GM21526 (cell line): Measurements from ENCODE around the gene TEF.

Experiments
- ATAC-seq: cut with Tn5 transposase; IDR thresholded peaks from one replicate; pipeline ENCODE4 v1.9.1; 2021; ENCODE audit warnings: moderate library complexity; ENCODE audit not compliant: unreplicated experiment, low FRiP score

Gene TEF, protein sequence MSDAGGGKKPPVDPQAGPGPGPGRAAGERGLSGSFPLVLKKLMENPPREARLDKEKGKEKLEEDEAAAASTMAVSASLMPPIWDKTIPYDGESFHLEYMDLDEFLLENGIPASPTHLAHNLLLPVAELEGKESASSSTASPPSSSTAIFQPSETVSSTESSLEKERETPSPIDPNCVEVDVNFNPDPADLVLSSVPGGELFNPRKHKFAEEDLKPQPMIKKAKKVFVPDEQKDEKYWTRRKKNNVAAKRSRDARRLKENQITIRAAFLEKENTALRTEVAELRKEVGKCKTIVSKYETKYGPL

GRCh38 chr22:41381329-41382097 is at the start of gene TEF:
TEF (plus strand) TSS chr22:41381942; CDS start chr22:41382045, 103 bp downstream.
- peak; percentile 82 for ATAC-seq

- ATAC-seq = no peak
Measured at GRCh38 chr22:41332217-41332939, 49.4 kb upstream of the TEF start.

DNA sequence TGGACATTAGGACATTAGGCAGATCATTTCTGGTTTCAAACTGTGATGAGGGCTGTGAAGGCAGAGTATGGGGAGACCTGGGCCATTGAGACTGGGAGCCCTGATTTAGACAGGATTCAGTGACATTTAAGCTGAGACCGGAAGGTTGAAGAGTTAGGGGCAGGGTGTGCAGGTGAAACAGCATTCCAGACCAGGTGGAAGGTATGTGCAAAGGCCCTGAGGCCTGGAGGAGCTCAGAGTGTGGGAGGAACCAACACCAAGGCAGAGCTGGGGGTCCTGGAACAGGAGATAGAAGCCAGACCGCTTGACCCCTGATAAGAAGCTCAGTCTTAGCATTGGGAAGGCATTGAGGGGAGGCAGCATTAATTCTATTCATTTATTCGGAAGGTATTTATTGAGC is 47.9 kb upstream of the TEF start:
- ATAC-seq = no peak

DNA sequence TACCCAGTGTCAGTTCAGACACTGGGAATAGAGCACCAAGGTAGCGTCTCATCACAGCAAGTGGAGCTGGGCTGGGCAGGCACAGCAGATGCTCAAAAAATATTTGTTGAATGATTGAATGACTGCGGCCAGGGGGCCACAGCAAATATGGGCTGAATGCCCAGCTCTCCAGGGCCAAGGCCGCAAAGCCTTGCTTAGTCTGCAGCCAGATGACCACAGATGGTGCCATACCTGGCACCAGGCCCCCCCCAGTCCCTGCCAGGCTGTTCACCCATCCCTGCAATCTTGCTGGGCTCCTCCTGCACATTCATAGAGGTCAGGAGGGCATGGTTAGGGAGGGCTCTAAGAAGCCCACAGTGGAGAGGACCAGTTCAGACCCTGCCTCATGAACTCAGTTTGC is 47.5 kb upstream of the TEF start:
- no peak for ATAC-seq

DNA sequence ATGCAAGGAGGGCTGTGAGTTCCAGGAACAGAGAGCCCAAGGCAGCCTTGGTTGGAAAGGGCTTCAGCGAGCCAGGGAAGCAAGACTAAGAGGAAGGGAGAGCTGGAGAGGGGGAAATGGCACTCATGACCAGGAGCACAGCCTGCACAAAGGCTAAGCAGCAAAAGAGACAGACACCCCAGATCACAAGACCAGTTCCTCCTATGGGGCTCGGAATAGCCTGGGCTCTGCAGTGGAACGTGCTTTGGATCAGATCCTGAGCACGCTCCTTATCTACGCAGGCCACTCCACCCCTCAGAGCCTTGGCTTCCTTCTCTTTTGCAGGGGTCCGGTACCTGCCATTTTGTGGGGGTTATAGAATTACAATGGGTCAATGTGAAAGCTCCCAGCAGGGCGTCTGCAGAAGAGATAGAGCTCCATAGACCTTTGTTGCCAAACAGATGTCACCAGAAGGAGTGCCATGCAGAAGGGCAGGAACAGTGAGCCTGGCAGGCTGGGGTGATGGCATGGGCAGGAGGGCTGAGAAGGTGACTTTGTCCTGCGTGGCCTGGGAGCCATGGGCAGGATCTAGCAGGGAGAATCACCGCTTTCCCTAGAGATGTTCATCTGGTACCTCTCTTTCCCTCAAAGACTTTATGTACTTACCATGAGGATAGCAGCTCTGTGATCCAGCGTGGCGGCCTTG is 46.6 kb upstream of the TEF start:
- no peak for ATAC-seq

- no peak for ATAC-seq
Measured at GRCh38 chr22:41338614-41339212, 43.0 kb upstream of the TEF start.

DNA sequence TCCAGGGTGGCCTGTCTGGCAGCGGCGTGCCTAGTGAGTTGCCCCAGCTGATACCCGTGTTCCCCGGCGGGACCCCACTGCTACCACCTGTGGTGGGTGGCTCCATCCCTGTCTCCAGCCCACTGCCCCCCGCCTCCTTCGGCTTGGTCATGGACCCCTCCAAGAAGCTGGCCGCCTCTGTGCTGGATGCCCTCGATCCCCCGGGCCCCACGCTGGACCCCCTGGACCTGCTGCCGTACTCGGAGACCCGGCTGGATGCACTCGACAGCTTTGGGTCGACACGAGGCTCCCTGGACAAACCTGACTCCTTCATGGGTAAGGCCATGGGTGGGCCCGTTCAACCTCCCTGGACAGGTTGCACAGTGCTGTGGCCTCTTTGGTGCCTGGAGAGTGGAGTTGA is 41.9 kb upstream of the TEF start:
- ATAC-seq = no peak

DNA sequence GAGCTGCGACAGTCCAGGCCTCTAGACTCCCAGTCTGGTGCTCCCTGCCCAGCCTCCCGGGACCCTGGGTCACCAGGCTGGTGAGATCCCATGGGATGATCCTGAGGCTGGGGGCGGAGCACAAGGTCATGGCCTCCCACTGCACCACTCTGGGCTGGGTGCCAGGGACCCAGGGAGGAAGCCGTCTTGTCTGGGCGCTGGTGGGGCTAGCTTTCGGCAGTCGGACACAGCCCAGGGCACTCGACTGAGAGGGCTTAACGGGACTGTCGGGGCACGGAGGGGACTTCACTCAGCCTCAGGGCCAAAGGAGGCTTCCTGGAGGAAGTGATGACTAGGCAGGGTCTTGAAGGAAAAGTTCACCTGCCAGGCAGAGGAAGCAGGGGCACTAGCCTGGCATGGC is 41.4 kb upstream of the TEF start:
- ATAC-seq = no peak

- no peak for ATAC-seq
Measured at GRCh38 chr22:41341012-41341411, 40.7 kb upstream of the TEF start.

DNA sequence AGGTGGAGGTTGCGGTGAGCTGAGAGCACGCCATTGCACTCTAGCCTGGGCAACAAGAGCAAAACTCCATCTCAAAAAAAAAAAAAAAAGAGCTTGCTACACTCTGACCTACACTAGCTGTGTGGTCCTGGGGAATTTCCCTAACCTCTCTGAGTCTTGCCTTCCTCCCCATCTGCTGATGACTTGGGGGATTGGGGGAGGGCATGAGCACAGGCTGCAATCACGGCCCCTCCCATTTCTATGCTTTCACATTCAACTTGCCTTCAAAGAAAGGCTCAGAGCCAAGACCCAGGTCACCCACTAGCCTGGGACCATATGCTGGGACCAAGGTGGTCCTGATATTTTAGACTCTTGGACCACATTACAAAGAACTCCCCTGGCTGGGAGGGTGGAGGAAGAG is 39.8 kb upstream of the TEF start:
- ATAC-seq = no peak

DNA sequence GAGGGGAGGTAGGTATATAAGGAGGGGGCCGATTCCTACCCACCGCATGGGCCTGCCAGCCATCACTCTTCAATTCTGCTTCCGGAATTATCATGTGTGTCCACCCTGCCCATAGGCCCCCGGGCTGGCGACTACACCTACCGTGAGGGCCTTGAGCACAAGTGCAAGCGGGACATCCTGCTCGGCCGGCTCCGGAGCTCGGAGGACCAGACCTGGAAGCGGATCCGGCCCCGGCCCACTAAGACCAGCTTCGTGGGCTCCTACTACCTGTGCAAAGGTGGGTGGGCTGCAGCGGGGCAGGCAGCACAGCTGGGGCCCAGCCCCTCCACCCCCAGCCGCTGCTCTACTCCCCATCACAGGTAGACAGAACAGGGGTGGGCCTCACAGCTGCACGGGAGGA is 38.4 kb upstream of the TEF start:
- no peak for ATAC-seq

DNA sequence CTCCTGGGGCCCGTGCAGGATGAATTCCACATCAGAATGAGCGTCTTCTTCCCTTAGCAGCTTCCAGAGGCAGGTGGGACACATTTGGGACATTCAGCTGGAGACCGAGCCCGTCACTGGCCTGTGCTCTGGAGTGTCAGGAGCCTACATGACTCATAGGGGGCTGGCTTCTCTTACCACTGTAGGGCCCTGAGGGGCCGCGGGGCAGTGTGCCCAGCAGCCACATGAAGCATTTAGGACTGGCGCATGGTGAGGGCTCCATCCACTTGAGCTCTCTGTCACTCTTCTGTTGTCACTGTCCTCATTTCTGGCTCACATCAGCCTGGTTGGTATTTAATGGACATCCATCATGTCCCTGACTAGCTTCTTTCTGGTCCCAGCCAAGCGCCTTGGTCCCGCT is 38.0 kb upstream of the TEF start:
- ATAC-seq = no peak

GRCh38 chr22:41344189-41344788 is 37.5 kb upstream of the TEF start:
- ATAC-seq = no peak

DNA sequence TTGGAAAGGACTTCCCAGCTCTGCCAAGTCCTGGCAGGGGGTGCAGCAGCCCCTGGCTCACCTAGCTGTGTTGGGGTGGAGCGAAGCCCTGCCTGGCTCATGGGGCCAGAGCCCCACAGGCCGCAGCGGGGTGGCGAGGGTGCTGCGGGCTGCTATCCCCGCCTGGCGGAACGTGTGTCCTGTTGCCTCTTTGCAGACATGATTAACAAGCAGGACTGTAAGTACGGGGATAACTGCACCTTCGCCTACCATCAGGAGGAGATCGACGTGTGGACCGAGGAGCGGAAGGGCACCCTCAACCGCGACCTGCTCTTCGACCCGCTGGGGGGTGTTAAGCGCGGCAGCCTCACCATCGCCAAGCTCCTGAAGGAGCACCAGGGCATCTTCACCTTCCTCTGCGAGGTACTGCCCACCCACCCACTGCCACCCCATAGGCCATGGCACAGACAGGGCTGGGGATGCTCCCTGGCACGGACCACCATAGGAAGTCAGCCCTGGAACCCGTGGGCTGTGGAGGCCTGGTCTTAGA is 35.9 kb upstream of the TEF start:
- no peak for ATAC-seq

DNA sequence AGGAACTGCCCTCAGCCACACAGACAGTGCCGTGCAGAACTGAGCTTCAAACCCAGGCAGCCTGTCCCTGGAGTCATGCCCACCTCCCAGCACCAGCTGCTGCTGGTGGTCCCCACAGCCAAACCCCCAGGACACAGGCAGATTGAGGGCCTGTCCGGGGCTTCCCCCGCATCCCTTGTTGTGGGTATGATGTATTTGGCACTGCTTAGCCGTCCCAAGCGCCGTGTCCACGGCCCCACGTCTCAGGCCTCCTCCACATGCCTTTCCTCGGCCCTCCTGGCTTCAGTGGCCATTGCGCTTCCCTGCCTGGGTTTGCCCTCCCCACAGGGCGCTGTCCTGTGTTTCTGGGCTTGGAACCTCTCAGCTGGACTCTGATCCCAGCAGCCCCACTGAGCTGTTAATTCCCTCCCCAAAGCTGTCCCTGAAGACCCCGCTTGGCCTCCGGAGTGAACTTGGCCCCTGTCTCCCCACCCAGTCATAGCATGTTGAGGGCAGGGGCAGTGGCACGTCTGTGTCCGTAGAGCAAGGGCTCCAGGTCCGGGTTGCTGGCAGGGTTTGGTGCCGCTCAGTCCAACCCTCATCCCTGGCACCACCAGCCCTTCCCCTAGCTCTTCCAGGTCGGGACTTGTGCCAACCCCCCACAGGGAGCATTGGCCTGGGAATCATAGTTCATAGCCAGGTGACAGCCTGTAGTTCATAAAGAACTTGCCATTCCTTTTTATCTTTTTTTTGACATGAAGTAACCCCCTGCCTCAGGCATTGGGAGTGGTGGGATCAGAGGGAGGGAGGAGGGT is 34.5 kb upstream of the TEF start:
- ATAC-seq = no peak

- no peak for ATAC-seq
Measured at GRCh38 chr22:41348964-41349484, 32.7 kb upstream of the TEF start.

GRCh38 chr22:41350087-41350486 is 31.7 kb upstream of the TEF start:
- no peak for ATAC-seq

- no peak for ATAC-seq
Measured at GRCh38 chr22:41351011-41351410, 30.7 kb upstream of the TEF start.

- no peak for ATAC-seq
Measured at GRCh38 chr22:41352058-41352457, 29.7 kb upstream of the TEF start.
